K562 (cell line): ENCODE results near the gene CYP24A1. TPM values are rescaled to one million over a fixed set of nuclear protein-coding genes. Genes with fewer than 3 reads are reported as not detected.

Source experiments
- ATAC-seq: fragments of 200-7000 bp; cut with Tn5 transposase; 3 replicates; pipeline ENCODE4 v1.9.1; 2020; ENCODE audit warnings: moderate library complexity
- BruUV-seq: library from RNA; stranded (reverse); fragments of 400-500 nt; replicated peaks from 2 replicates; lab custom pipeline; 2021; lab: Mats Ljungman, UMichigan
- CTCF ChIA-PET: fragments of 300-600 bp; formaldehyde crosslinking; extraction: SDS; loops from one replicate; lab custom pipeline; 2021; ENCODE audit warnings: low intra/inter-chr PET ratio; lab: Yijun Ruan, JAX
- POLR2A ChIA-PET: fragments of 300-600, 350-650 bp; sonication (Branson Sonifier 250); formaldehyde crosslinking; extraction: SDS; loops from one replicate; lab custom pipeline; 2021; ENCODE audit warnings: antibody characterized with exemption, inconsistent platforms; lab: Yijun Ruan, JAX
- DNase-seq, 4 experiments: peaks; one replicate each; pipeline versions ENCODE4 v3.0.0 to v3.0.0-alpha.2; 2011 to 2018; ENCODE audit warnings: low spot score in 3 of 4, mixed read lengths in 3 of 4; ENCODE audit errors: extremely low read depth in 1 of 4
- FAIRE-seq: peaks from 2 replicates; lab custom pipeline; 2011; peaks lifted over from hg19 to GRCh38; lab: Jason Lieb, UNC
- H2AFZ ChIP-seq: 2 replicates; pipeline ENCODE4 v1.6.0; 2011; ENCODE audit warnings: low read depth, low read length, control low read depth, inconsistent platforms
- H3K27ac ChIP-seq: fragments of 200-600 bp; 3 replicates; pipeline ENCODE4 v1.8.0; 2011; ENCODE audit warnings: low read depth, mild to moderate bottlenecking, control low read depth, inconsistent platforms, low read length, moderate library complexity, mixed read lengths; ENCODE audit errors: extremely low read depth
- H3K27me3 ChIP-seq, 2 experiments: fragments of 300-600 bp in 1 of 2; 2 replicates in 1 of 2; 3 replicates in 1 of 2; pipeline versions ENCODE4 v1.6.0 to v1.8.0; 2011; ENCODE audit warnings: inconsistent platforms in 2 of 2, low read length in 2 of 2, mild to moderate bottlenecking in 1 of 2, mixed read lengths in 1 of 2, moderate library complexity in 1 of 2; ENCODE audit not compliant: control insufficient read depth in 2 of 2, insufficient read depth in 2 of 2
- H3K36me3 ChIP-seq: fragments of 300-600 bp; 3 replicates; pipeline ENCODE4 v1.8.0; 2011; ENCODE audit warnings: mild to moderate bottlenecking, low read length, inconsistent platforms; ENCODE audit not compliant: control insufficient read depth, insufficient read depth
- H3K4me1 ChIP-seq, 2 experiments: fragments of 200-600 bp in 1 of 2; replicated peaks in 1 of 2; 2 replicates in 1 of 2; 3 replicates in 1 of 2; pipeline versions ENCODE4 v1.5.1 to v1.8.0; 2011; ENCODE audit warnings: inconsistent platforms in 2 of 2, low read length in 2 of 2, mild to moderate bottlenecking in 1 of 2, mixed read lengths in 1 of 2, moderate library complexity in 1 of 2; ENCODE audit not compliant: control insufficient read depth in 2 of 2, insufficient read depth in 2 of 2
- H3K4me2 ChIP-seq: 2 replicates; pipeline ENCODE4 v1.6.1; 2011; ENCODE audit warnings: low read length, control low read depth, inconsistent platforms, mixed read lengths; ENCODE audit not compliant: insufficient read depth
- H3K4me3 ChIP-seq: fragments of 200-600 bp; sonication (generic), shearing (Covaris generic); 2 replicates; pipeline ENCODE4 v1.5.1; 2016; ENCODE audit warnings: control low read depth, inconsistent platforms
- H3K79me2 ChIP-seq: fragments of 200-600 bp; 3 replicates; pipeline ENCODE4 v1.8.0; 2011; ENCODE audit warnings: low read length, inconsistent platforms; ENCODE audit not compliant: control insufficient read depth, insufficient read depth
- H3K9ac ChIP-seq, 2 experiments: 2 replicates each; pipeline versions ENCODE4 v1.6.0 to v1.6.1; 2011; ENCODE audit warnings: low read depth in 2 of 2, low read length in 2 of 2, control low read depth in 1 of 2, inconsistent platforms in 1 of 2, mild to moderate bottlenecking in 1 of 2, mixed read lengths in 1 of 2; ENCODE audit not compliant: insufficient read depth in 1 of 2
- H3K9me1 ChIP-seq: one replicate; pipeline ENCODE4 v1.6.0; 2011; ENCODE audit warnings: inconsistent platforms, mild to moderate bottlenecking, low read length, moderate library complexity; ENCODE audit not compliant: control insufficient read depth, insufficient read depth
- H3K9me3 ChIP-seq: replicated peaks from 2 replicates; pipeline ENCODE4 v1.5.1; 2011; ENCODE audit warnings: low read depth, low read length, inconsistent platforms; ENCODE audit not compliant: control insufficient read depth, insufficient read depth
- H4K20me1 ChIP-seq: replicated peaks from 2 replicates; pipeline ENCODE4 v1.6.1; 2011; ENCODE audit warnings: low read length, inconsistent platforms, mixed read lengths; ENCODE audit not compliant: control insufficient read depth, insufficient read depth
- CBFA2T2 ChIP-seq: fragments of 450-650 bp; conservative IDR thresholded peaks from 2 replicates; pipeline ENCODE4 v1.6.1; 2017; ENCODE audit warnings: mild to moderate bottlenecking
- FOXA3 ChIP-seq, 2 experiments: fragments of 450-650 bp in 1 of 2; sonication (generic) in 1 of 2; formaldehyde crosslinking; IDR thresholded peaks in 1 of 2; conservative IDR thresholded peaks in 1 of 2; 2 replicates each; pipeline versions ENCODE4 v1.4.0 to v1.8.0; 2020 to 2022; ENCODE audit warnings: mild to moderate bottlenecking in 2 of 2, missing genetic modification reagents in 1 of 2
- MECOM ChIP-seq: fragments of 250-450 bp; sonication (Bioruptor Pico); IDR thresholded peaks from 2 replicates; pipeline ENCODE4 v1.8.0; 2022; ENCODE audit warnings: inconsistent platforms
- MGA ChIP-seq: fragments of 450-650 bp; IDR thresholded peaks from 2 replicates; pipeline ENCODE4 v1.6.1; 2016; ENCODE audit warnings: mild to moderate bottlenecking, moderate library complexity
- SREBF2 ChIP-seq: sonication (generic); formaldehyde crosslinking; IDR thresholded peaks from 2 replicates; pipeline ENCODE4 v1.4.0; 2020; ENCODE audit warnings: mild to moderate bottlenecking, missing genetic modification reagents
- TCFL5 ChIP-seq: fragments of 250-450 bp; sonication (Bioruptor Pico); conservative IDR thresholded peaks from 2 replicates; pipeline ENCODE4 v1.6.1; 2021; ENCODE audit warnings: mild to moderate bottlenecking, moderate library complexity, matching md5 sums
- TGIF2 ChIP-seq: sonication (generic); formaldehyde crosslinking; IDR thresholded peaks from 2 replicates; pipeline ENCODE4 v1.8.1; 2022; ENCODE audit warnings: mild to moderate bottlenecking, missing genetic modification reagents, moderate library complexity
- ZNF507 ChIP-seq: conservative IDR thresholded peaks from 2 replicates; pipeline ENCODE4 v1.6.1; 2017; ENCODE audit warnings: missing genetic modification characterization, missing compliant biosample characterization
- WGBS: fragments of 100-300 bp; shearing (Covaris generic); methylation state at CpG from one replicate; pipeline ENCODE4 v1.1.6; 2016; ENCODE audit warnings: low coverage, mixed read lengths; ENCODE audit not compliant: insufficient coverage; ENCODE audit errors: missing lambda C conversion rate; 5-methylcytosine and 5-hydroxymethylcytosine counted together
- in situ Hi-C: fragments of 300-500 bp; cut with MboI; formaldehyde crosslinking; loops from 4 replicates; pipeline ENCODE4 v1.15.0; 2018; ENCODE audit warnings: inconsistent platforms, mixed read lengths
- intact Hi-C: fragments of 100-400 bp; cut with micrococcal nuclease; formaldehyde crosslinking; loops from 2 replicates; pipeline ENCODE4 v1.14.2; 2022
- polyA plus RNA-seq, 8 experiments: library from polyadenylated mRNA; depleted of rRNA in 4 of 8; stranded (reverse) in 5 of 8; unstranded in 3 of 8; fragments of >200 nt; fragmentation: Nextera tagmentation in 2 of 8; fragmentation: Illumina TruSeq in 1 of 8; extraction: Ambion mirVana in 2 of 8; extraction: Trizol in 1 of 8; gene quantifications; 2 replicates each; pipeline versions ENCODE4 v1.2.1 to v1.2.3, GENCODE V29; 2011 to 2014; ENCODE audit warnings: inconsistent platforms in 1 of 8, missing spikeins in 1 of 8
- total RNA-seq, 7 experiments: library from RNA; depleted of rRNA in 6 of 7; stranded (reverse); fragments of >200 nt in 6 of 7; fragmentation: Illumina TruSeq in 2 of 7; extraction: Trizol in 2 of 7; gene quantifications; 2 replicates each; pipeline versions ENCODE4 v1.2.1 to v1.2.3, GENCODE V29; 2011 to 2021; ENCODE audit warnings: low replicate concordance in 1 of 7

CYP24A1 gene
- total and polyA plus RNA-seq, 9 of the 15 experiments (the other 6 are each of a cell fraction or from before 2014, with no cell fraction given): 0.04 TPM; not detected in 8

GRCh38 chr20:54155736-54156317 lies 18.0 kb downstream of the CYP24A1 start:
- POLR2A ChIA-PET: no interaction called here
- no peak for TF ChIP-seq CBFA2T2
- no peak for TF ChIP-seq FOXA3 (CRISPR knock-in tag; conservative IDR thresholded peaks at IDR 0.05 in 1 of 2, IDR thresholded peaks at IDR 0.05 in 1 of 2)
- TF ChIP-seq MECOM: no peak
- no peak for TF ChIP-seq ZNF507 (tag)
- no peak for TF ChIP-seq MGA
- TF ChIP-seq TGIF2 (CRISPR knock-in tag): no peak
- no peak for TF ChIP-seq TCFL5 (CRISPR knock-in tag)
- TF ChIP-seq SREBF2: no peak
- 3% methylated on average over 3 of the region's 3 CpGs for WGBS

More at GRCh38 chr20:54155736-54156317, 18.0 kb downstream of the CYP24A1 start:
- DNase-seq: no peak
- no peaks in the 10 kb centered on the region for H3K36me3 ChIP-seq
- no peaks in the 10 kb centered on the region for H3K79me2 ChIP-seq
- H3K9me1 ChIP-seq: no peaks in the 10 kb centered on the region
- H3K4me3 ChIP-seq: no peak overlapping the region
- intact Hi-C loops (loop anchor here (5.0 kb wide), 1 partner anchor 59 kb away; no protein-coding TSS in a partner anchor), in situ Hi-C loops (no loop called here)
- H3K27me3 ChIP-seq: peaks cover 27 to 37% of the 10 kb centered on the region in 2 experiments; a peak in 4 of 5 replicates
- no peak overlapping the region for H3K9ac ChIP-seq
- H2AFZ ChIP-seq: no peak overlapping the region
- CTCF ChIA-PET: no interaction called here
- H3K4me2 ChIP-seq: no peak overlapping the region
- no peak overlapping the region for H3K27ac ChIP-seq
- H3K4me1 ChIP-seq: no peaks in the 10 kb centered on the region
- H3K9me3 ChIP-seq: no peaks in the 10 kb centered on the region
- BruUV-seq: no TSS peak
- no peaks in the 10 kb centered on the region for H4K20me1 ChIP-seq
- no peak for FAIRE-seq
- no peak for ATAC-seq
